ENCODE data around the gene USP11. TPM values are rescaled to one million over a fixed set of nuclear protein-coding genes. Genes with fewer than 3 reads are reported as not detected.
A peak's percentile ranks its signal among the peaks of the same experiment; 100 is the strongest.

The USP11 gene
- total and polyA plus RNA-seq, 12 donors: 20.0 to 73.0 (median 51.9) TPM

GRCh38 chrX:47208108-47208507 lies 24.7 kb upstream of the USP11 start:
- peaks cover 0 to 12% (median 0%) of the 10 kb centered on the region in 9 donors for H3K4me1 ChIP-seq
- TF ChIP-seq, protein P1, sequence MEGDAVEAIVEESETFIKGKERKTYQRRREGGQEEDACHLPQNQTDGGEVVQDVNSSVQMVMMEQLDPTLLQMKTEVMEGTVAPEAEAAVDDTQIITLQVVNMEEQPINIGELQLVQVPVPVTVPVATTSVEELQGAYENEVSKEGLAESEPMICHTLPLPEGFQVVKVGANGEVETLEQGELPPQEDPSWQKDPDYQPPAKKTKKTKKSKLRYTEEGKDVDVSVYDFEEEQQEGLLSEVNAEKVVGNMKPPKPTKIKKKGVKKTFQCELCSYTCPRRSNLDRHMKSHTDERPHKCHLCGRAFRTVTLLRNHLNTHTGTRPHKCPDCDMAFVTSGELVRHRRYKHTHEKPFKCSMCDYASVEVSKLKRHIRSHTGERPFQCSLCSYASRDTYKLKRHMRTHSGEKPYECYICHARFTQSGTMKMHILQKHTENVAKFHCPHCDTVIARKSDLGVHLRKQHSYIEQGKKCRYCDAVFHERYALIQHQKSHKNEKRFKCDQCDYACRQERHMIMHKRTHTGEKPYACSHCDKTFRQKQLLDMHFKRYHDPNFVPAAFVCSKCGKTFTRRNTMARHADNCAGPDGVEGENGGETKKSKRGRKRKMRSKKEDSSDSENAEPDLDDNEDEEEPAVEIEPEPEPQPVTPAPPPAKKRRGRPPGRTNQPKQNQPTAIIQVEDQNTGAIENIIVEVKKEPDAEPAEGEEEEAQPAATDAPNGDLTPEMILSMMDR (IDR thresholded peaks at IDR 0.05): no peak
- intact Hi-C loops (cut with DNase I): no loop called here
- DNase-seq (no peak), ATAC-seq (no peak)
- WGBS, 2 donors: 85 to 87% methylated on average over 12 of the region's 12 CpGs
- H3K27me3 ChIP-seq: no peaks in the 10 kb centered on the region
- H3K9me3 ChIP-seq: no peaks in the 10 kb centered on the region
- peaks cover 0 to 100% (median 7%) of the 10 kb centered on the region in 9 donors for H3K36me3 ChIP-seq
- H3K4me3 ChIP-seq: no peak overlapping the region
- no peak overlapping the region for H3K27ac ChIP-seq

DNA sequence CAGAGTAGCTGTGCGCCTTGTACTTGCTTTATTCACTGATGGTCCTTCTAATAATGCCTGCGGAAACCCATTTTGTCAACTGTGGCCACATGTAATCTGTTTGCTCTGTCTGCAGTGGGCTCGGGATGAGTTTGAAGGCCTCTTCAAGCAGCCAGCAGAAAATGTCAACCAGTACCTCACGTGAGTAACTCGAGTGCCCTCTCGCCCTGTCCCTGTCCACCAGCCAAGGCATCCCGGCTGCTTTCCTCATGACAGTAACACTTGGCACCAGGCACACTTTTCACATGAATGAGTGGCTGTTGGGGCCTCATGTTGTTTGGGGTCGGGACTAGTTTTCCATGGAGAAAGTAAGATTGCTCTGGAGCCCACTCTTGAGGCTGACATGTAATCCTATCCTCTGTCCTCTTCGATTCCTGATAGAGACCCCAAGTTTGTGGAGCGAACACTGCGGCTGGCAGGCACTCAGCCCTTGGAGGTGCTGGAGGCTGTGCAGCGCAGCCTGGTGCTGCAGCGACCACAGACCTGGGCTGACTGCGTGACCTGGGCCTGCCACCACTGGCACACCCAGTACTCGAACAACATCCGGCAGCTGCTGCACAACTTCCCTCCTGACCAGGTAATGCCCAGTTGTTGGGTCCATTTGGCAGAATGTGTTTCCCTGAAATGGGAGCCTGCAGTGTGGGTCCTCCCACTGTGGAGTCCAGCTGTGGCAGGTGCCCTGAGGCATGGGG lies 23.1 kb upstream of the USP11 start:
- peaks cover 0 to 12% (median 0%) of the 10 kb centered on the region in 9 donors for H3K4me1 ChIP-seq
- H3K4me3 ChIP-seq: no peak overlapping the region
- H3K9me3 ChIP-seq: no peaks in the 10 kb centered on the region
- TF ChIP-seq, protein P1 (IDR thresholded peaks at IDR 0.05): no peak
- no peak for DNase-seq
- H3K27me3 ChIP-seq: no peaks in the 10 kb centered on the region
- H3K27ac ChIP-seq: peak overlapping the region in 6 of 10 donors; percentile 10 to 58 (median 46)
- intact Hi-C loops (cut with DNase I): loop anchor here in 2 of 10 donors (10.0 kb wide), 2 partner anchors 275 to 445 kb away; partner anchors contain the start of genes ELK1 (in 1 of the 2), UXT (in 1 of the 2) and ZNF41 (in 1 of the 2)
- 67 to 78% methylated on average over 16 of the region's 16 CpGs for WGBS, 2 donors
- H3K36me3 ChIP-seq: peaks cover 0 to 100% (median 9%) of the 10 kb centered on the region in 9 donors
- ATAC-seq: peak; percentile 29 to 89 (median 70)

GRCh38 chrX:47210661-47211425 lies 22.0 kb upstream of the USP11 start:
- Histone ChIP-seq H3K27ac (no peak overlapping the region), H3K36me3 (peaks cover 0 to 100% (median 9%) of the 10 kb centered on the region in 9 donors), H3K4me1 (peaks cover 0 to 12% (median 0%) of the 10 kb centered on the region in 9 donors), H3K27me3 (no peaks in the 10 kb centered on the region), H3K9me3 (no peaks in the 10 kb centered on the region), H3K4me3 (no peak overlapping the region)
- DNase-seq (no peak), ATAC-seq (no peak)
- intact Hi-C loops (cut with DNase I): loop anchor here in 2 of 10 donors (10.0 kb wide), 2 partner anchors 274 to 444 kb away; partner anchors contain the start of genes ELK1 (in 1 of the 2), UXT (in 1 of the 2) and ZNF41 (in 1 of the 2)
- TF ChIP-seq, protein P1 (IDR thresholded peaks at IDR 0.05): no peak
- WGBS, 2 donors: 88 to 91% methylated on average over 14 to 15 of the region's 15 CpGs

All from heart right ventricle (tissue), 16 donors.